K562 (cell line): ENCODE results near the gene NDRG4. TPM values are rescaled to one million over a fixed set of nuclear protein-coding genes. Genes with fewer than 3 reads are reported as not detected.

ENCODE experiments used
- ARHGAP35 ChIP-seq: fragments of 450-650 bp; IDR thresholded peaks from 2 replicates; pipeline ENCODE4 v1.6.1; 2018; ENCODE audit not compliant: partially characterized antibody
- BHLHE40 ChIP-seq: IDR thresholded peaks from 2 replicates; pipeline ENCODE4 v1.6.1; 2011; ENCODE audit warnings: low read length, improper control_type of control experiment
- BRCA1 ChIP-seq, 2 experiments: fragments of 450-650 bp in 1 of 2; sonication (generic) in 1 of 2; formaldehyde crosslinking in 1 of 2; IDR thresholded peaks; 2 replicates each; pipeline versions ENCODE4 v1.5.0 to v1.6.1; 2017 to 2020; ENCODE audit warnings: mild to moderate bottlenecking in 1 of 2, missing genetic modification reagents in 1 of 2
- CBX2 ChIP-seq: fragments of 200-600 bp; sonication (generic); IDR thresholded peaks from one replicate; pipeline ENCODE4 v1.6.1; 2012; ENCODE audit warnings: mild to moderate bottlenecking, low read length, inconsistent platforms; ENCODE audit not compliant: insufficient read depth, poor library complexity, severe bottlenecking
- CREM ChIP-seq: IDR thresholded peaks from 2 replicates; pipeline ENCODE4 v1.6.1; 2014; ENCODE audit warnings: antibody characterized with exemption, low read depth
- DLX4 ChIP-seq: fragments of 250-450 bp; sonication (Bioruptor Pico); IDR thresholded peaks from 2 replicates; pipeline ENCODE4 v1.6.1; 2021; ENCODE audit warnings: mild to moderate bottlenecking
- NCOA6 ChIP-seq: fragments of 450-650 bp; IDR thresholded peaks from 2 replicates; pipeline ENCODE4 v1.6.1; 2017; ENCODE audit warnings: mild to moderate bottlenecking
- NR0B1 ChIP-seq: fragments of 450-650 bp; IDR thresholded peaks from one replicate; pipeline ENCODE4 v1.6.1; 2018; ENCODE audit warnings: mild to moderate bottlenecking, moderate library complexity; ENCODE audit not compliant: partially characterized antibody
- RBFOX2 ChIP-seq: fragments of 200-400 bp; formaldehyde crosslinking; IDR thresholded peaks from 2 replicates; pipeline ENCODE4 v1.6.1; 2017; ENCODE audit warnings: low read depth, mild to moderate bottlenecking, low read length, moderate library complexity
- SREBF1 ChIP-seq: fragments of 150-350 bp; IDR thresholded peaks from 2 replicates; pipeline ENCODE4 v1.6.1; 2014; ENCODE audit warnings: antibody characterized with exemption, low read depth, low read length, borderline replicate concordance
- ZC3H4 ChIP-seq: sonication (generic); formaldehyde crosslinking; IDR thresholded peaks from 2 replicates; pipeline ENCODE4 v1.9.0; 2021; ENCODE audit warnings: missing genetic modification reagents, borderline replicate concordance
- ZNF512 ChIP-seq: IDR thresholded peaks from 2 replicates; pipeline ENCODE4 v1.6.1; 2016; ENCODE audit warnings: missing genetic modification characterization, missing compliant biosample characterization
- ZNF699 ChIP-seq: fragments of 250-450 bp; sonication (Bioruptor Pico); IDR thresholded peaks from 2 replicates; pipeline ENCODE4 v1.8.0; 2021; ENCODE audit warnings: mild to moderate bottlenecking, moderate library complexity; ENCODE audit not compliant: insufficient replicate concordance
- polyA plus RNA-seq, 8 experiments: library from polyadenylated mRNA; depleted of rRNA in 4 of 8; stranded (reverse) in 5 of 8; unstranded in 3 of 8; fragments of >200 nt; fragmentation: Nextera tagmentation in 2 of 8; fragmentation: Illumina TruSeq in 1 of 8; extraction: Ambion mirVana in 2 of 8; extraction: Trizol in 1 of 8; gene quantifications; 2 replicates each; pipeline versions ENCODE4 v1.2.1 to v1.2.3, GENCODE V29; 2011 to 2014; ENCODE audit warnings: inconsistent platforms in 1 of 8, missing spikeins in 1 of 8
- total RNA-seq, 7 experiments: library from RNA; depleted of rRNA in 6 of 7; stranded (reverse); fragments of >200 nt in 6 of 7; fragmentation: Illumina TruSeq in 2 of 7; extraction: Trizol in 2 of 7; gene quantifications; 2 replicates each; pipeline versions ENCODE4 v1.2.1 to v1.2.3, GENCODE V29; 2011 to 2021; ENCODE audit warnings: low replicate concordance in 1 of 7
- TF ChIP-seq, protein P1 (sequence below), 2 experiments: fragments of 450-650 bp in 1 of 2; sonication (generic) in 1 of 2; formaldehyde crosslinking in 1 of 2; IDR thresholded peaks; 2 replicates each; pipeline versions ENCODE4 v1.7.1 to v1.9.0; 2016 to 2022; ENCODE audit warnings: inconsistent platforms in 1 of 2, mild to moderate bottlenecking in 1 of 2, missing genetic modification reagents in 1 of 2

The NDRG4 gene
- total and polyA plus RNA-seq, 9 of the 15 experiments (the other 6 are each of a cell fraction or from before 2014, with no cell fraction given) = 0.06 to 0.95 (median 0.28) TPM

- TF ChIP-seq, protein P1, sequence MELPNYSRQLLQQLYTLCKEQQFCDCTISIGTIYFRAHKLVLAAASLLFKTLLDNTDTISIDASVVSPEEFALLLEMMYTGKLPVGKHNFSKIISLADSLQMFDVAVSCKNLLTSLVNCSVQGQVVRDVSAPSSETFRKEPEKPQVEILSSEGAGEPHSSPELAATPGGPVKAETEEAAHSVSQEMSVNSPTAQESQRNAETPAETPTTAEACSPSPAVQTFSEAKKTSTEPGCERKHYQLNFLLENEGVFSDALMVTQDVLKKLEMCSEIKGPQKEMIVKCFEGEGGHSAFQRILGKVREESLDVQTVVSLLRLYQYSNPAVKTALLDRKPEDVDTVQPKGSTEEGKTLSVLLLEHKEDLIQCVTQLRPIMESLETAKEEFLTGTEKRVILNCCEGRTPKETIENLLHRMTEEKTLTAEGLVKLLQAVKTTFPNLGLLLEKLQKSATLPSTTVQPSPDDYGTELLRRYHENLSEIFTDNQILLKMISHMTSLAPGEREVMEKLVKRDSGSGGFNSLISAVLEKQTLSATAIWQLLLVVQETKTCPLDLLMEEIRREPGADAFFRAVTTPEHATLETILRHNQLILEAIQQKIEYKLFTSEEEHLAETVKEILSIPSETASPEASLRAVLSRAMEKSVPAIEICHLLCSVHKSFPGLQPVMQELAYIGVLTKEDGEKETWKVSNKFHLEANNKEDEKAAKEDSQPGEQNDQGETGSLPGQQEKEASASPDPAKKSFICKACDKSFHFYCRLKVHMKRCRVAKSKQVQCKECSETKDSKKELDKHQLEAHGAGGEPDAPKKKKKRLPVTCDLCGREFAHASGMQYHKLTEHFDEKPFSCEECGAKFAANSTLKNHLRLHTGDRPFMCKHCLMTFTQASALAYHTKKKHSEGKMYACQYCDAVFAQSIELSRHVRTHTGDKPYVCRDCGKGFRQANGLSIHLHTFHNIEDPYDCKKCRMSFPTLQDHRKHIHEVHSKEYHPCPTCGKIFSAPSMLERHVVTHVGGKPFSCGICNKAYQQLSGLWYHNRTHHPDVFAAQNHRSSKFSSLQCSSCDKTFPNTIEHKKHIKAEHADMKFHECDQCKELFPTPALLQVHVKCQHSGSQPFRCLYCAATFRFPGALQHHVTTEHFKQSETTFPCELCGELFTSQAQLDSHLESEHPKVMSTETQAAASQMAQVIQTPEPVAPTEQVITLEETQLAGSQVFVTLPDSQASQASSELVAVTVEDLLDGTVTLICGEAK (IDR thresholded peaks at IDR 0.05) = no peak
- TF ChIP-seq, protein P1 (CRISPR knock-in tag; IDR thresholded peaks at IDR 0.05) = no peak
- TF ChIP-seq NR0B1 = no peak
- no peak for TF ChIP-seq RBFOX2
- no peak for TF ChIP-seq CBX2
- TF ChIP-seq ARHGAP35 = no peak
- TF ChIP-seq NCOA6 = no peak
- no peak for TF ChIP-seq CREM
- no peak for TF ChIP-seq BHLHE40
- TF ChIP-seq ZNF512 (tag) = no peak
- no peak for TF ChIP-seq DLX4 (CRISPR knock-in tag)
- no peak for TF ChIP-seq ZNF699 (CRISPR knock-in tag)
- no peak for TF ChIP-seq BRCA1 (IDR thresholded peaks at IDR 0.05)
- TF ChIP-seq BRCA1 (CRISPR knock-in tag; IDR thresholded peaks at IDR 0.05) = no peak
- TF ChIP-seq ZC3H4 (CRISPR knock-in tag) = no peak
- TF ChIP-seq SREBF1 = no peak
Observed at GRCh38 chr16:58459344-58460218, 40.4 kb upstream of the NDRG4 start (continued).
